H9 (cell line): ENCODE data around the gene RALBP1. TPM values are rescaled to one million over a fixed set of nuclear protein-coding genes. Genes with fewer than 3 reads are reported as not detected.

Source experiments
- DNase-seq: peaks from one replicate; pipeline ENCODE4 v3.0.0-alpha.2; 2017
- H2AFZ ChIP-seq: one replicate; pipeline ENCODE4 v1.6.1; 2013; ENCODE audit warnings: mild to moderate bottlenecking, low read length, control low read depth, moderate library complexity
- H2AK5ac ChIP-seq: 2 replicates; pipeline ENCODE4 v1.6.1; 2013; ENCODE audit warnings: low read length, control low read depth, mixed read lengths; ENCODE audit not compliant: insufficient read length
- H2BK120ac ChIP-seq: one replicate; pipeline ENCODE4 v1.6.1; 2013; ENCODE audit warnings: low read depth, mild to moderate bottlenecking, low read length, control low read depth, inconsistent platforms; ENCODE audit not compliant: poor library complexity, severe bottlenecking
- H2BK12ac ChIP-seq: 2 replicates; pipeline ENCODE4 v1.6.1; 2013; ENCODE audit warnings: low read length, control low read depth, mixed read lengths, low read depth; ENCODE audit not compliant: insufficient read length
- H2BK15ac ChIP-seq: 2 replicates; pipeline ENCODE4 v1.6.1; 2013; ENCODE audit warnings: low read depth, low read length, control low read depth
- H2BK20ac ChIP-seq: one replicate; pipeline ENCODE4 v1.6.1; 2013; ENCODE audit warnings: low read depth, mild to moderate bottlenecking, low read length, control low read depth, inconsistent platforms; ENCODE audit not compliant: poor library complexity, severe bottlenecking
- H2BK5ac ChIP-seq: 2 replicates; pipeline ENCODE4 v1.6.1; 2013; ENCODE audit warnings: low read length, control low read depth, mixed read lengths; ENCODE audit not compliant: insufficient read length
- H3K14ac ChIP-seq: 2 replicates; pipeline ENCODE4 v1.6.1; 2013; ENCODE audit warnings: low read length, control low read depth; ENCODE audit not compliant: insufficient read depth
- H3K18ac ChIP-seq: 2 replicates; pipeline ENCODE4 v1.6.1; 2013; ENCODE audit warnings: low read depth, mild to moderate bottlenecking, mixed read lengths, low read length, control low read depth; ENCODE audit not compliant: insufficient read length
- H3K23ac ChIP-seq: 2 replicates; pipeline ENCODE4 v1.6.1; 2013; ENCODE audit warnings: low read length, control low read depth, mixed read lengths, low read depth; ENCODE audit not compliant: insufficient read length
- H3K23me2 ChIP-seq: 2 replicates; pipeline ENCODE4 v1.6.1; 2013; ENCODE audit warnings: low read depth, mild to moderate bottlenecking, mixed read lengths, low read length, control low read depth; ENCODE audit not compliant: insufficient read length, poor library complexity, severe bottlenecking
- H3K27ac ChIP-seq: 2 replicates; pipeline ENCODE4 v1.5.1; 2013; ENCODE audit warnings: low read length, control low read depth, mixed read lengths, low read depth; ENCODE audit not compliant: insufficient read length
- H3K27me3 ChIP-seq: 2 replicates; pipeline ENCODE4 v1.6.1; 2013; ENCODE audit warnings: low read length, control low read depth, inconsistent platforms; ENCODE audit not compliant: insufficient read depth
- H3K4ac ChIP-seq: 2 replicates; pipeline ENCODE4 v1.6.1; 2013; ENCODE audit warnings: low read depth, mild to moderate bottlenecking, control low read depth, inconsistent platforms, low read length, moderate library complexity
- H3K4me1 ChIP-seq: 2 replicates; pipeline ENCODE4 v1.6.1; 2013; ENCODE audit warnings: low read length, control low read depth, inconsistent platforms; ENCODE audit not compliant: insufficient read depth
- H3K4me2 ChIP-seq: 2 replicates; pipeline ENCODE4 v1.6.1; 2013; ENCODE audit warnings: low read length, control low read depth, mixed read lengths; ENCODE audit not compliant: insufficient read length, insufficient read depth
- H3K56ac ChIP-seq: 2 replicates; pipeline ENCODE4 v1.6.1; 2013; ENCODE audit warnings: low read depth, mild to moderate bottlenecking, mixed read lengths, low read length, control low read depth; ENCODE audit not compliant: insufficient read length
- H3K79me1 ChIP-seq: 2 replicates; pipeline ENCODE4 v1.6.1; 2013; ENCODE audit warnings: low read depth, mild to moderate bottlenecking, moderate library complexity, low read length, control low read depth, inconsistent platforms; ENCODE audit not compliant: insufficient read depth, poor library complexity, severe bottlenecking
- H3K79me2 ChIP-seq: 2 replicates; pipeline ENCODE4 v1.6.1; 2013; ENCODE audit warnings: low read length, control low read depth, inconsistent platforms; ENCODE audit not compliant: insufficient read depth
- H3K9ac ChIP-seq: 2 replicates; pipeline ENCODE4 v1.6.1; 2013; ENCODE audit warnings: low read length, control low read depth, mixed read lengths; ENCODE audit not compliant: insufficient read length; ENCODE audit errors: extremely low read depth
- H3K9me3 ChIP-seq: one replicate; pipeline ENCODE4 v1.6.1; 2013; ENCODE audit warnings: low read depth, low read length, inconsistent platforms; ENCODE audit not compliant: control insufficient read depth
- H3T11ph ChIP-seq: one replicate; pipeline ENCODE4 v1.6.1; 2013; ENCODE audit warnings: mild to moderate bottlenecking, low read length, control low read depth, inconsistent platforms
- H4K20me1 ChIP-seq: one replicate; pipeline ENCODE4 v1.6.1; 2013; ENCODE audit not compliant: control insufficient read depth, insufficient read length, insufficient read depth
- H4K5ac ChIP-seq: 2 replicates; pipeline ENCODE4 v1.6.1; 2013; ENCODE audit warnings: low read depth, mild to moderate bottlenecking, mixed read lengths, low read length, control low read depth; ENCODE audit not compliant: insufficient read length
- H4K8ac ChIP-seq: replicated peaks from 2 replicates; pipeline ENCODE4 v1.6.1; 2013; ENCODE audit warnings: low read length, control low read depth, mixed read lengths, low read depth; ENCODE audit not compliant: insufficient read length
- H4K91ac ChIP-seq: 2 replicates; pipeline ENCODE4 v1.6.1; 2013; ENCODE audit warnings: low read depth, mild to moderate bottlenecking, moderate library complexity, mixed read lengths, low read length, control low read depth; ENCODE audit not compliant: insufficient read length
- H3K27ac Mint-ChIP-seq, 3 experiments: 2 replicates in 2 of 3; 3 replicates in 1 of 3; pipeline ENCODE4 v1.8.0; 2020 to 2021; ENCODE audit warnings: mixed read lengths in 3 of 3, mild to moderate bottlenecking in 1 of 3, moderate library complexity in 1 of 3
- H3K27me3 Mint-ChIP-seq: 2 replicates; pipeline ENCODE4 v1.8.0; 2021; ENCODE audit warnings: low read depth, mild to moderate bottlenecking, moderate library complexity, mixed read lengths
- H3K36me3 Mint-ChIP-seq, 3 experiments: 2 replicates in 2 of 3; 3 replicates in 1 of 3; pipeline ENCODE4 v1.8.0; 2020 to 2021; ENCODE audit warnings: low read depth in 3 of 3, mixed read lengths in 3 of 3; ENCODE audit not compliant: insufficient read depth in 1 of 3
- H3K4me1 Mint-ChIP-seq, 2 experiments: 2 replicates each; pipeline ENCODE4 v1.8.0; 2020; ENCODE audit warnings: mixed read lengths in 2 of 2
- H3K4me3 Mint-ChIP-seq, 2 experiments: 2 replicates in 1 of 2; 3 replicates in 1 of 2; pipeline ENCODE4 v1.8.0; 2020 to 2021; ENCODE audit warnings: mild to moderate bottlenecking in 2 of 2, mixed read lengths in 2 of 2, moderate library complexity in 1 of 2
- H3K9me3 Mint-ChIP-seq, 2 experiments: 2 replicates in 1 of 2; 3 replicates in 1 of 2; pipeline ENCODE4 v1.8.0; 2020; ENCODE audit warnings: mild to moderate bottlenecking in 2 of 2, mixed read lengths in 2 of 2, moderate library complexity in 1 of 2
- WGBS: extraction: QIAGEN DNeasy Blood & Tissue Kit; methylation state at CpG from one replicate; pipeline ENCODE4 v1.1.7; 2013; ENCODE audit warnings: missing lambda C conversion rate, low lambda C conversion rate, mixed read lengths; ENCODE audit not compliant: insufficient read length; ENCODE audit errors: extremely low coverage; 5-methylcytosine and 5-hydroxymethylcytosine counted together
- total RNA-seq: library from RNA; stranded (reverse); gene quantifications from 2 replicates; pipeline ENCODE4 v1.2.1, GENCODE V29; 2021
- TF ChIP-seq, protein P1 (sequence below): fragments of 200-600 bp; sonication (generic); conservative IDR thresholded peaks from 3 replicates; pipeline ENCODE4 v1.8.0; 2021; ENCODE audit warnings: antibody characterized with exemption, mild to moderate bottlenecking

RALBP1 gene
- total RNA-seq, 1 experiment from 2014 or later: 51.0 TPM

DNA sequence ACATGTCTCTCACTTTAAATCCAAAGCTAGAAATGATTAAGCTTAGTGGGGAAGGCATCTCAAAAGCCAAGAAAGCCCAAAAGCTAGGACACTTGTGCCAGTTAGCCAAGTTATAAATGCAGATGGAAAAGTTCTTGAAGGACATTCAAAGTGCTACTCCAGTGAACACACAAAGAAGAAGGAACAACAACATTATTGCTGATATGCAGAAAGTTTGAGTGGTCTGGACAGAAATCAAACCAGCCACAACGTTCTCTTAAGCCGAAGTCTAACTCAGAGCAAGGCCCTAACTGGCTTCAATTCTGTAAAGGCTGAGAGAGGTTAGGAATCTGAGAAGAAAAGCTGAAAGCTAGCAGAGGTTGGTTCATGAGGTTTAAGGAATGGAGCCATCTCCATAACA is 90.1 kb downstream of the RALBP1 start:
- Mint-ChIP-seq H3K27me3 (no peaks in the 10 kb centered on the region), H3K36me3 (peaks cover 16 to 53% (median 52%) of the 10 kb centered on the region in 3 experiments; a peak in 6 of 7 replicates), H3K4me1 (no peaks in the 10 kb centered on the region), H3K27ac (no peak overlapping the region; a peak in 1 of 7 replicates), H3K4me3 (no peak overlapping the region), H3K9me3 (no peaks in the 10 kb centered on the region)
- no peak overlapping the region for H3T11ph ChIP-seq
- no peaks in the 10 kb centered on the region for H4K20me1 ChIP-seq
- no peak overlapping the region for H2BK15ac ChIP-seq
- no CpG with 5 or more reads among the region's 2 CpGs for WGBS
- no peak overlapping the region for H4K5ac ChIP-seq
- H3K27me3 ChIP-seq: no peaks in the 10 kb centered on the region
- no peak overlapping the region for H3K9ac ChIP-seq
- H2AFZ ChIP-seq: no peak overlapping the region
- H3K4me2 ChIP-seq: no peak overlapping the region
- H3K79me1 ChIP-seq: no peaks in the 10 kb centered on the region
- no peak for DNase-seq
- H2BK120ac ChIP-seq: no peak overlapping the region
- no peaks in the 10 kb centered on the region for H3K23me2 ChIP-seq
- no peaks in the 10 kb centered on the region for H3K9me3 ChIP-seq
- no peak overlapping the region for H2AK5ac ChIP-seq
- H2BK12ac ChIP-seq: no peak overlapping the region
- H3K4me1 ChIP-seq: no peaks in the 10 kb centered on the region
- no peak overlapping the region for H2BK20ac ChIP-seq
- H3K4ac ChIP-seq: no peak overlapping the region
- H3K18ac ChIP-seq: no peak overlapping the region
- no peak overlapping the region for H4K8ac ChIP-seq
- H3K79me2 ChIP-seq: no peaks in the 10 kb centered on the region
- H3K14ac ChIP-seq: no peak overlapping the region
- TF ChIP-seq, protein P1, sequence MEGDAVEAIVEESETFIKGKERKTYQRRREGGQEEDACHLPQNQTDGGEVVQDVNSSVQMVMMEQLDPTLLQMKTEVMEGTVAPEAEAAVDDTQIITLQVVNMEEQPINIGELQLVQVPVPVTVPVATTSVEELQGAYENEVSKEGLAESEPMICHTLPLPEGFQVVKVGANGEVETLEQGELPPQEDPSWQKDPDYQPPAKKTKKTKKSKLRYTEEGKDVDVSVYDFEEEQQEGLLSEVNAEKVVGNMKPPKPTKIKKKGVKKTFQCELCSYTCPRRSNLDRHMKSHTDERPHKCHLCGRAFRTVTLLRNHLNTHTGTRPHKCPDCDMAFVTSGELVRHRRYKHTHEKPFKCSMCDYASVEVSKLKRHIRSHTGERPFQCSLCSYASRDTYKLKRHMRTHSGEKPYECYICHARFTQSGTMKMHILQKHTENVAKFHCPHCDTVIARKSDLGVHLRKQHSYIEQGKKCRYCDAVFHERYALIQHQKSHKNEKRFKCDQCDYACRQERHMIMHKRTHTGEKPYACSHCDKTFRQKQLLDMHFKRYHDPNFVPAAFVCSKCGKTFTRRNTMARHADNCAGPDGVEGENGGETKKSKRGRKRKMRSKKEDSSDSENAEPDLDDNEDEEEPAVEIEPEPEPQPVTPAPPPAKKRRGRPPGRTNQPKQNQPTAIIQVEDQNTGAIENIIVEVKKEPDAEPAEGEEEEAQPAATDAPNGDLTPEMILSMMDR: no peak
- H3K23ac ChIP-seq: no peak overlapping the region
- H3K27ac ChIP-seq: no peak overlapping the region
- H3K56ac ChIP-seq: no peak overlapping the region
- no peak overlapping the region for H2BK5ac ChIP-seq
- H4K91ac ChIP-seq: no peak overlapping the region
